Measurements from ENCODE around the gene RBFOX1. TPM values are rescaled to one million over a fixed set of nuclear protein-coding genes. Genes with fewer than 3 reads are reported as not detected.

The RBFOX1 gene
- total and polyA plus RNA-seq, 10 of the 15 experiments (the other 5 are each of a cell fraction or from before 2014, with no cell fraction given) = 0.87 TPM; not detected in 9

DNA sequence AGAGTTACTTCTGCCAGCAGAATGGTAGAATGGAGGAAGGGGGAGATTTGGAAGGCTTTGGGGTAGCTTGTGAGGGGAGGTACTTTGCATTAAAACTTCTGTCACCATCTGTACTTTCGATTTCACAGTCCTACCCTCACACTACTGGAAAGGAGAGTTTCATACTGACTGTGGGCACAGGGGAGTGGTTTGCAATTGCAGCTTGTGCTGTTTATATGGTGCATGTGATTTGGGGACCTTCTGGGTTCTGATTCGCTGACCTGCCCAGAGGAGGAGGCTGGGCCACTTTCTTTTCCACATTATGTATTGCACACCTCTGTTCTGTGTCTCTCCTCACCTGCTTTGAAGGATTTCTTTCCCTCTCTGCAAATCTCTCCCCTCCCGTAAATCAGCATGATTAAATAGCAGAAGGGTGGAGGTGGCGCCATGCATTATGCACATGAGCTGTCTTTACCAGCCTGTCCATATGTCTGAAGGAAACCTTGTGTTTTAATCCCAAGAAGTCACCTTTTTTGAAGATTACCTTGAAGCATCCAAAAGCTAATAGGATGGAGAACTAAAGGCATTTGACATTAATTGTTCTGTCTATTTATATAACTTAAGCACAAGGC, 90.9 kb downstream of the RBFOX1 start (continued):
- TF ChIP-seq ZSCAN29 (IDR thresholded peaks at IDR 0.05) (no peak), DPF2 (IDR thresholded peaks at IDR 0.05) (no peak)

DNA sequence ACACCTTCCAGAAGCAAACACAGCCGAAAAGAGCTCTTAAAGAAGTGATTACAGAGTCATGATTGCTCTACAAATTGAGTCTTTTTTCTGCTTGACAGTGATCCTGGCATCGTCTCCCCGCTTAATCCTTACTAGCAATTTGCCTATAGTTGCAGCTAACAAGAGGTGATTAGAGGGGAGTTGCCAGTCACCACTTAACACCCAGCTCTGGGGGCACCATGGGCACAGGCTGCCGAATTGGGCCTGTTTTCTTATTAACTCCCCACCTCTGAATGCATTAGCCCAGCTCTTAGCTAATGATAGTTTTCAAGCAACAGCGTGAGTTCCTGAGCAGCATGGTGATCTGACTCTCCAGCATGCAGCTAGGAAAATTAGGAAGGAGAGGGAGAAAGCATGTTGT, 93.5 kb downstream of the RBFOX1 start:
- H3K9me3 ChIP-seq (replicated peaks; ENCODE audit: control insufficient read depth, insufficient read depth, low read length) = no peaks in the 10 kb centered on the region
- DNase-seq (ENCODE audit: low read depth, low spot score) = no peak
- no peak for FAIRE-seq
- ChIA-PET POLR2A (no interaction called here), CTCF (no interaction called here), SMC1A (ENCODE audit: uncharacterized antibody, unreplicated experiment) (no interaction called here), RAD21 (ENCODE audit: unreplicated experiment) (no interaction called here)
- in situ Hi-C loops (cut with MboI) = no loop called here
- H3K79me2 ChIP-seq (ENCODE audit: control insufficient read depth, insufficient read depth, low read length) = no peaks in the 10 kb centered on the region
- no peak overlapping the region for H3K4me2 ChIP-seq (ENCODE audit: control insufficient read depth, insufficient read depth)
- intact Hi-C loops (cut with micrococcal nuclease; ENCODE audit: unreplicated experiment) = no loop called here
- H2AFZ ChIP-seq (ENCODE audit: control insufficient read depth, low read depth, low read length) = no peak overlapping the region
- no peak for ATAC-seq
- H3K4me1 ChIP-seq (ENCODE audit: control insufficient read depth, insufficient read depth, low read length) = no peaks in the 10 kb centered on the region
- H3K27me3 ChIP-seq (replicated peaks in 1 of 2; ENCODE audit: control insufficient read depth in 2 of 2, insufficient read depth in 2 of 2, low read length in 1 of 2) = no peaks in the 10 kb centered on the region
- TF ChIP-seq, protein P1, sequence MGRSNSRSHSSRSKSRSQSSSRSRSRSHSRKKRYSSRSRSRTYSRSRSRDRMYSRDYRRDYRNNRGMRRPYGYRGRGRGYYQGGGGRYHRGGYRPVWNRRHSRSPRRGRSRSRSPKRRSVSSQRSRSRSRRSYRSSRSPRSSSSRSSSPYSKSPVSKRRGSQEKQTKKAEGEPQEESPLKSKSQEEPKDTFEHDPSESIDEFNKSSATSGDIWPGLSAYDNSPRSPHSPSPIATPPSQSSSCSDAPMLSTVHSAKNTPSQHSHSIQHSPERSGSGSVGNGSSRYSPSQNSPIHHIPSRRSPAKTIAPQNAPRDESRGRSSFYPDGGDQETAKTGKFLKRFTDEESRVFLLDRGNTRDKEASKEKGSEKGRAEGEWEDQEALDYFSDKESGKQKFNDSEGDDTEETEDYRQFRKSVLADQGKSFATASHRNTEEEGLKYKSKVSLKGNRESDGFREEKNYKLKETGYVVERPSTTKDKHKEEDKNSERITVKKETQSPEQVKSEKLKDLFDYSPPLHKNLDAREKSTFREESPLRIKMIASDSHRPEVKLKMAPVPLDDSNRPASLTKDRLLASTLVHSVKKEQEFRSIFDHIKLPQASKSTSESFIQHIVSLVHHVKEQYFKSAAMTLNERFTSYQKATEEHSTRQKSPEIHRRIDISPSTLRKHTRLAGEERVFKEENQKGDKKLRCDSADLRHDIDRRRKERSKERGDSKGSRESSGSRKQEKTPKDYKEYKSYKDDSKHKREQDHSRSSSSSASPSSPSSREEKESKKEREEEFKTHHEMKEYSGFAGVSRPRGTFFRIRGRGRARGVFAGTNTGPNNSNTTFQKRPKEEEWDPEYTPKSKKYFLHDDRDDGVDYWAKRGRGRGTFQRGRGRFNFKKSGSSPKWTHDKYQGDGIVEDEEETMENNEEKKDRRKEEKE (IDR thresholded peaks at IDR 0.05) = no peak
- TF ChIP-seq, protein P2, sequence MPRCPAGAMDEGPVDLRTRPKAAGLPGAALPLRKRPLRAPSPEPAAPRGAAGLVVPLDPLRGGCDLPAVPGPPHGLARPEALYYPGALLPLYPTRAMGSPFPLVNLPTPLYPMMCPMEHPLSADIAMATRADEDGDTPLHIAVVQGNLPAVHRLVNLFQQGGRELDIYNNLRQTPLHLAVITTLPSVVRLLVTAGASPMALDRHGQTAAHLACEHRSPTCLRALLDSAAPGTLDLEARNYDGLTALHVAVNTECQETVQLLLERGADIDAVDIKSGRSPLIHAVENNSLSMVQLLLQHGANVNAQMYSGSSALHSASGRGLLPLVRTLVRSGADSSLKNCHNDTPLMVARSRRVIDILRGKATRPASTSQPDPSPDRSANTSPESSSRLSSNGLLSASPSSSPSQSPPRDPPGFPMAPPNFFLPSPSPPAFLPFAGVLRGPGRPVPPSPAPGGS (IDR thresholded peaks at IDR 0.05; ENCODE audit: borderline replicate concordance, insufficient read depth, low read depth, low read length, poor library complexity, severe bottlenecking) = no peak
- TF ChIP-seq, protein P3, sequence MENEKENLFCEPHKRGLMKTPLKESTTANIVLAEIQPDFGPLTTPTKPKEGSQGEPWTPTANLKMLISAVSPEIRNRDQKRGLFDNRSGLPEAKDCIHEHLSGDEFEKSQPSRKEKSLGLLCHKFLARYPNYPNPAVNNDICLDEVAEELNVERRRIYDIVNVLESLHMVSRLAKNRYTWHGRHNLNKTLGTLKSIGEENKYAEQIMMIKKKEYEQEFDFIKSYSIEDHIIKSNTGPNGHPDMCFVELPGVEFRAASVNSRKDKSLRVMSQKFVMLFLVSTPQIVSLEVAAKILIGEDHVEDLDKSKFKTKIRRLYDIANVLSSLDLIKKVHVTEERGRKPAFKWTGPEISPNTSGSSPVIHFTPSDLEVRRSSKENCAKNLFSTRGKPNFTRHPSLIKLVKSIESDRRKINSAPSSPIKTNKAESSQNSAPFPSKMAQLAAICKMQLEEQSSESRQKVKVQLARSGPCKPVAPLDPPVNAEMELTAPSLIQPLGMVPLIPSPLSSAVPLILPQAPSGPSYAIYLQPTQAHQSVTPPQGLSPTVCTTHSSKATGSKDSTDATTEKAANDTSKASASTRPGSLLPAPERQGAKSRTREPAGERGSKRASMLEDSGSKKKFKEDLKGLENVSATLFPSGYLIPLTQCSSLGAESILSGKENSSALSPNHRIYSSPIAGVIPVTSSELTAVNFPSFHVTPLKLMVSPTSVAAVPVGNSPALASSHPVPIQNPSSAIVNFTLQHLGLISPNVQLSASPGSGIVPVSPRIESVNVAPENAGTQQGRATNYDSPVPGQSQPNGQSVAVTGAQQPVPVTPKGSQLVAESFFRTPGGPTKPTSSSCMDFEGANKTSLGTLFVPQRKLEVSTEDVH (IDR thresholded peaks at IDR 0.05; ENCODE audit: low read depth, partially characterized antibody) = no peak
- TF ChIP-seq, protein P4, sequence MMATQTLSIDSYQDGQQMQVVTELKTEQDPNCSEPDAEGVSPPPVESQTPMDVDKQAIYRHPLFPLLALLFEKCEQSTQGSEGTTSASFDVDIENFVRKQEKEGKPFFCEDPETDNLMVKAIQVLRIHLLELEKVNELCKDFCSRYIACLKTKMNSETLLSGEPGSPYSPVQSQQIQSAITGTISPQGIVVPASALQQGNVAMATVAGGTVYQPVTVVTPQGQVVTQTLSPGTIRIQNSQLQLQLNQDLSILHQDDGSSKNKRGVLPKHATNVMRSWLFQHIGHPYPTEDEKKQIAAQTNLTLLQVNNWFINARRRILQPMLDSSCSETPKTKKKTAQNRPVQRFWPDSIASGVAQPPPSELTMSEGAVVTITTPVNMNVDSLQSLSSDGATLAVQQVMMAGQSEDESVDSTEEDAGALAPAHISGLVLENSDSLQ (IDR thresholded peaks at IDR 0.05) = no peak
- no peak for TF ChIP-seq ATF7 (IDR thresholded peaks at IDR 0.05; ENCODE audit: low read depth)
- no peak for TF ChIP-seq EP300 (IDR thresholded peaks at IDR 0.05; ENCODE audit: borderline replicate concordance in 1 of 2, control insufficient read depth in 1 of 2, low read depth in 2 of 2, low read length in 2 of 2)
- TF ChIP-seq, protein P5, sequence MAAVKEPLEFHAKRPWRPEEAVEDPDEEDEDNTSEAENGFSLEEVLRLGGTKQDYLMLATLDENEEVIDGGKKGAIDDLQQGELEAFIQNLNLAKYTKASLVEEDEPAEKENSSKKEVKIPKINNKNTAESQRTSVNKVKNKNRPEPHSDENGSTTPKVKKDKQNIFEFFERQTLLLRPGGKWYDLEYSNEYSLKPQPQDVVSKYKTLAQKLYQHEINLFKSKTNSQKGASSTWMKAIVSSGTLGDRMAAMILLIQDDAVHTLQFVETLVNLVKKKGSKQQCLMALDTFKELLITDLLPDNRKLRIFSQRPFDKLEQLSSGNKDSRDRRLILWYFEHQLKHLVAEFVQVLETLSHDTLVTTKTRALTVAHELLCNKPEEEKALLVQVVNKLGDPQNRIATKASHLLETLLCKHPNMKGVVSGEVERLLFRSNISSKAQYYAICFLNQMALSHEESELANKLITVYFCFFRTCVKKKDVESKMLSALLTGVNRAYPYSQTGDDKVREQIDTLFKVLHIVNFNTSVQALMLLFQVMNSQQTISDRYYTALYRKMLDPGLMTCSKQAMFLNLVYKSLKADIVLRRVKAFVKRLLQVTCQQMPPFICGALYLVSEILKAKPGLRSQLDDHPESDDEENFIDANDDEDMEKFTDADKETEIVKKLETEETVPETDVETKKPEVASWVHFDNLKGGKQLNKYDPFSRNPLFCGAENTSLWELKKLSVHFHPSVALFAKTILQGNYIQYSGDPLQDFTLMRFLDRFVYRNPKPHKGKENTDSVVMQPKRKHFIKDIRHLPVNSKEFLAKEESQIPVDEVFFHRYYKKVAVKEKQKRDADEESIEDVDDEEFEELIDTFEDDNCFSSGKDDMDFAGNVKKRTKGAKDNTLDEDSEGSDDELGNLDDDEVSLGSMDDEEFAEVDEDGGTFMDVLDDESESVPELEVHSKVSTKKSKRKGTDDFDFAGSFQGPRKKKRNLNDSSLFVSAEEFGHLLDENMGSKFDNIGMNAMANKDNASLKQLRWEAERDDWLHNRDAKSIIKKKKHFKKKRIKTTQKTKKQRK (IDR thresholded peaks at IDR 0.05; ENCODE audit: low read depth, low read length) = no peak
- no peak overlapping the region for H3K27ac ChIP-seq (ENCODE audit: control insufficient read depth, insufficient read depth)
- no peaks in the 10 kb centered on the region for H4K20me1 ChIP-seq (ENCODE audit: control insufficient read depth, insufficient read depth)
- no peak overlapping the region for H3K4me3 ChIP-seq
- no peaks in the 10 kb centered on the region for H3K36me3 ChIP-seq (ENCODE audit: control insufficient read depth in 2 of 2, insufficient read depth in 2 of 2, low read length in 1 of 2)
- 13% methylated on average over 5 of the region's 5 CpGs for WGBS (ENCODE audit: insufficient coverage, insufficient replicate concordance, low lambda C conversion rate, missing lambda C conversion rate)
- H3K9ac ChIP-seq (ENCODE audit: control insufficient read depth, insufficient read depth, low read length) = no peak overlapping the region
- no TSS peak for BruUV-seq (replicated peaks)

Measured in GM12878 (cell line).